Ishikawa (cell line): Measurements from ENCODE around the gene PTPRO.

Experiments used
- CEBPB ChIP-seq: IDR thresholded peaks from 2 replicates; pipeline ENCODE4 v1.6.1; 2012
- CREB1 ChIP-seq: IDR thresholded peaks from 2 replicates; pipeline ENCODE4 v1.6.1; 2012; ENCODE audit warnings: low read depth
- EGR1 ChIP-seq: IDR thresholded peaks from 2 replicates; pipeline ENCODE4 v1.6.1; 2012
- EP300 ChIP-seq: IDR thresholded peaks from 2 replicates; pipeline ENCODE4 v1.6.1; 2012; ENCODE audit warnings: borderline replicate concordance
- FOXM1 ChIP-seq: IDR thresholded peaks from 2 replicates; pipeline ENCODE4 v1.6.1; 2012; ENCODE audit warnings: low read depth, borderline replicate concordance
- NFIC ChIP-seq: IDR thresholded peaks from 2 replicates; pipeline ENCODE4 v1.6.1; 2012
- RAD21 ChIP-seq: IDR thresholded peaks from 2 replicates; pipeline ENCODE4 v1.6.1; 2012; ENCODE audit warnings: low read depth
- REST ChIP-seq: IDR thresholded peaks from 2 replicates; pipeline ENCODE4 v1.6.1; 2012; ENCODE audit warnings: low read depth, mild to moderate bottlenecking
- TAF1 ChIP-seq: IDR thresholded peaks from 2 replicates; pipeline ENCODE4 v1.6.1; 2012; ENCODE audit warnings: low read depth, mild to moderate bottlenecking
- TCF12 ChIP-seq: IDR thresholded peaks from 2 replicates; pipeline ENCODE4 v1.6.1; 2012; ENCODE audit warnings: low read depth
- TEAD4 ChIP-seq: IDR thresholded peaks from 2 replicates; pipeline ENCODE4 v1.6.1; 2012
- YY1 ChIP-seq: IDR thresholded peaks from 2 replicates; pipeline ENCODE4 v1.6.1; 2012; ENCODE audit warnings: low read depth
- ZBTB7A ChIP-seq: IDR thresholded peaks from 2 replicates; pipeline ENCODE4 v1.6.1; 2012; ENCODE audit warnings: low read depth
- TF ChIP-seq, protein P1 (sequence below): IDR thresholded peaks from 2 replicates; pipeline ENCODE4 v1.6.1; 2012
- TF ChIP-seq, protein P2 (sequence below): IDR thresholded peaks from 2 replicates; pipeline ENCODE4 v1.6.1; 2012

The PTPRO gene

DNA sequence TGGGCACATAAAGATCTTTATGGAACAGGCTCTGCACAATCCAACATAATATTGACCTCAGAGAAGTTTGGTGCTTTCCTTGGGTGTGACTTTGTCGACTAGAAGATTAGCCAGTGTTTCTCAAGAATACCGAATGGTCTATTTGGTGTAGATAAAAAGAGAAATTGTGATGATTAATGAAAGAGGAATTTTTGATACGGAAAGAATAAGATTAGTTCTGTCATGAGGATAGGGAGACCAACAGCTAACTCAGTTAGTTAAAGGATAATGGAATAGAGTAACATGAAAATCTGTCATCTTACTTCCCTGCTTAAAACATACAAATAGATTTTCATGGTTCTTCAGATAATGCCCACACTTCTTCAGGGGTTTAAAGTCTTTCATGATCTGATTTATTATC lies 24.2 kb downstream of the PTPRO start:
- TF ChIP-seq EP300 (no peak), EGR1 (no peak), FOXM1 (no peak), TEAD4 (no peak), REST (no peak), TCF12 (no peak), YY1 (no peak), RAD21 (no peak), CEBPB (no peak), CREB1 (no peak), NFIC (no peak)
- TF ChIP-seq, protein P1, sequence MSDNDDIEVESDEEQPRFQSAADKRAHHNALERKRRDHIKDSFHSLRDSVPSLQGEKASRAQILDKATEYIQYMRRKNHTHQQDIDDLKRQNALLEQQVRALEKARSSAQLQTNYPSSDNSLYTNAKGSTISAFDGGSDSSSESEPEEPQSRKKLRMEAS, result no peak

DNA sequence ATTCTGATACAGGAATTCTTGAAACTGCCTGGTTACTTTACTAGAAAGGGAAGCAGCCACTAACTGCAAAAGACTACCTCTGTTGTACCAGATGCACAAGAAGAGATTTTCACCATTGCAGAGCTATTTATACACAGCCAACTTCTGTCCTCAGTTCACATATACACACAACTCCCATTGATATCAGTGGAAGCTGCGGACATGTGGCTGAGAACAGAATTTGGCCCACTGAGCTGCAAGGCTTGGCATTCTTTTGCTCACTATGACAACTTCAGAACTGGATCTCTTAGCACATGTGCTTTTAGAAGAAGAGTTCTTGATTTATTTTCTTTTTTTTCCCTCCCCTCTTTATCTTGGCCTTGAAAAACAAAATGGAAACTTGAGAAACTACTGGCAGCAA lies 28.3 kb downstream of the PTPRO start:
- no peak for TF ChIP-seq ZBTB7A

GRCh38 chr12:15355766-15356165 lies 33.5 kb downstream of the PTPRO start:
- TF ChIP-seq CEBPB (no peak), CREB1 (no peak), TCF12 (no peak), REST (no peak), EGR1 (no peak), FOXM1 (no peak), YY1 (no peak), TAF1 (no peak), TEAD4 (no peak), ZBTB7A (no peak), EP300 (no peak), RAD21 (no peak), NFIC (no peak)
- TF ChIP-seq, protein P2, sequence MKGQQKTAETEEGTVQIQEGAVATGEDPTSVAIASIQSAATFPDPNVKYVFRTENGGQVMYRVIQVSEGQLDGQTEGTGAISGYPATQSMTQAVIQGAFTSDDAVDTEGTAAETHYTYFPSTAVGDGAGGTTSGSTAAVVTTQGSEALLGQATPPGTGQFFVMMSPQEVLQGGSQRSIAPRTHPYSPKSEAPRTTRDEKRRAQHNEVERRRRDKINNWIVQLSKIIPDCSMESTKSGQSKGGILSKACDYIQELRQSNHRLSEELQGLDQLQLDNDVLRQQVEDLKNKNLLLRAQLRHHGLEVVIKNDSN, result no peak
- TF ChIP-seq, protein P1, result no peak

DNA sequence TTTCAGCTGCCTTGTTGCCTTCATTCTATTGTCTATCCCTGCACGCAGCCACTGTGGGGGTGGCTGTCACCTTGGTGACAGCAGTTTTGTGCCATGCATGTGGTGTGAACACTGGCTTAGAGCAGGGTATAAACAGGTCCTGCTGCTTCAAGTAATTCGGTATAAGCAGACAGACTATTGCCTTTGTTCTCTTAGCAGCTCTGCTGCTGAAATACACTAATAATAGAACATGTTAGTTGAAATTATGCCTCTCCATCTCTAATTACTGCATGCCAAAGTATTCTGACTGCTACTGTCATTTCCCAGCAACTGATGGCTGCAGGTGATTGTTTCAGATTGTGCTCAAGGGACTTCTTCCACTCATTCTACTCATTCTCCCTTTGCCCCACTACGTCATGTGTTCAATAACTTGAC lies 34.6 kb downstream of the PTPRO start:
- TF ChIP-seq EGR1, result peak; percentile 17; the same call in 1 of the 2 replicates
- TF ChIP-seq REST, result no peak

GRCh38 chr12:15364221-15365160 lies 42.2 kb downstream of the PTPRO start:
- no peak for TF ChIP-seq TCF12
- TF ChIP-seq, protein P2, result no peak
- TF ChIP-seq FOXM1, result no peak
